Naive B cell (primary cell): ENCODE results near the gene NCAPG. TPM values are rescaled to one million over a fixed set of nuclear protein-coding genes. Genes with fewer than 3 reads are reported as not detected.

Experiments
- ATAC-seq, 2 donors: fragments of 150-1000 bp; cut with Tn5 transposase; 2 replicates each; pipeline ENCODE4 v1.10.0; 2021; ENCODE audit warnings: low read depth in 2 of 2, mild to moderate bottlenecking in 2 of 2, moderate library complexity in 2 of 2
- DNase-seq: peaks from one replicate; pipeline ENCODE4 v3.0.0; 2022
- H3K27ac Mint-ChIP-seq, 6 donors: one replicate each; pipeline ENCODE4 v1.8.0; 2020 to 2022; ENCODE audit warnings: mild to moderate bottlenecking in 6 of 6, mixed read lengths in 6 of 6, moderate library complexity in 5 of 6, inconsistent platforms in 2 of 6
- H3K27me3 Mint-ChIP-seq, 3 donors: one replicate each; pipeline ENCODE4 v1.8.0; 2021 to 2022; ENCODE audit warnings: mixed read lengths in 3 of 3, mild to moderate bottlenecking in 1 of 3
- H3K36me3 Mint-ChIP-seq, 2 donors: one replicate each; pipeline ENCODE4 v1.8.0; 2020 to 2022; ENCODE audit warnings: mixed read lengths in 2 of 2, inconsistent platforms in 1 of 2, mild to moderate bottlenecking in 1 of 2
- H3K4me1 Mint-ChIP-seq, 3 donors: one replicate each; pipeline ENCODE4 v1.8.0; 2020 to 2022; ENCODE audit warnings: mixed read lengths in 3 of 3, inconsistent platforms in 1 of 3, mild to moderate bottlenecking in 1 of 3, moderate library complexity in 1 of 3
- H3K4me3 Mint-ChIP-seq, 8 donors: one replicate each; pipeline ENCODE4 v1.8.0; 2020 to 2022; ENCODE audit warnings: mild to moderate bottlenecking in 8 of 8, mixed read lengths in 8 of 8, moderate library complexity in 8 of 8, inconsistent platforms in 2 of 8
- H3K9me3 Mint-ChIP-seq, 7 donors: one replicate each; pipeline ENCODE4 v1.8.0; 2020 to 2022; ENCODE audit warnings: mixed read lengths in 7 of 7, mild to moderate bottlenecking in 5 of 7, inconsistent platforms in 2 of 7, moderate library complexity in 1 of 7
- polyA plus RNA-seq, 6 donors: library from polyadenylated mRNA; unstranded; fragments of 300-500 nt; fragmentation: Illumina TruSeq; gene quantifications; one replicate each; pipeline ENCODE4 v1.2.3, GENCODE V29; 2021; ENCODE audit warnings: low read depth in 6 of 6

The NCAPG gene
- 1 to 10 TPM in 1 of 6 donors, under 1 TPM in 3, not detected in 2; 0.15 to 1.3 (median 0.34) TPM for polyA plus RNA-seq

DNA sequence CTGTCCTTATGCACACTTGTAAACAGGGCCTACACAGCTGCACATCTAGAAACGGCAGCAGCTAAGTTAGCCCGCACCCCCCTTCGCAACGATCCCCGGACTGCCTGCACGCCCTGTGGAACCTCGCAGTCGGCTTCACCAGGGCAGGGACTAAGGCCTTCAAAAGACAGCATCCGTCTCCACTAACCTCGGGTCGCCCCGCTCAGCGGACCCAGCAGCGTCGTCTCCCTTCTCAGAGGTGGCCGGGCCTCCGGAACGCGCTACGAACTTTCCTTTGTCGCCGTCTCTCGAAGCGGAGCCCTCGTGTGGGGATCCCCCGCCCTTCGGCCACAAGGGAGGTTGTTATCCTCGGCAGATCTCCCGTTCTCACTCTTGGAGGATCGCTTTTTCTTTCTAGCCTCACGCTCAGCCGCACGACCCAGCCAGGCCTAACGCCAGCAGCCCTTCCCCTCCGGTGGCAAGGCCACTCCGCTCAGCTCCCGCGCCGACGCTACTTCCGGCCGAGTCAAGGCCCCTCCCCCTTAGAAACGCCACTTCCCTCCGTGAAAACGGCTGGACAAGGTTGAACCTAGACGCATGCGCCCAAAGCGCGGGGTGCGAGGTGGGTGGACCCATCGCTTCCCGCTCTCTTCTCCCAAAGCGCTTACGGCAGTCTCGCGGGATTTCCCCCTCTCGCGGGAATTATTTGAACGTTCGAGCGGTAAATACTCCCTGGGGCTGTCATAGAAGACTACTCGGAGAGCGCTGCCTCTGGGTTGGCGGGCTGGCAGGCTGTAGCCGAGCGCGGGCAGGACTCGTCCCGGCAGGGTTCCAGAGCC, at the start of gene NCAPG, which contains the start of gene DCAF16:
Gene NCAPG, plus strand, starts transcription at position 720 of the 818 bp plus-strand sequence. CDS start 99 bp downstream, outside the sequence.
Gene DCAF16, minus strand, starts transcription at position 498 of the 818 bp plus-strand sequence. CDS start 6,616 bp downstream, outside the sequence.
- ATAC-seq = peak; percentile 85 to 89
- peaks cover 41 to 61% (median 56%) of the 10 kb centered on the region in 3 donors for H3K4me1 Mint-ChIP-seq
- H3K27ac Mint-ChIP-seq = peak within 1 kb of the TSS; percentile 96 to 100 (median 99)

GRCh38 chr4:17761062-17761461, 49.7 kb upstream of the NCAPG start:
- no peak overlapping the region for H3K4me3 Mint-ChIP-seq
- no peaks in the 10 kb centered on the region for H3K36me3 Mint-ChIP-seq
- ATAC-seq = no peak
- H3K27ac Mint-ChIP-seq = no peak overlapping the region
- DNase-seq = no peak
- peaks cover 0 to 23% (median 10%) of the 10 kb centered on the region in 3 donors for H3K27me3 Mint-ChIP-seq
- peaks cover 0 to 4% (median 0%) of the 10 kb centered on the region in 3 donors for H3K4me1 Mint-ChIP-seq
- peaks cover 0 to 7% (median 4%) of the 10 kb centered on the region in 7 donors for H3K9me3 Mint-ChIP-seq

More for the DNA sequence above, at the start of gene NCAPG, which contains the start of gene DCAF16:
- Mint-ChIP-seq H3K4me3 (peak within 1 kb of the TSS; percentile 90 to 100 (median 98)), H3K9me3 (no peaks in the 10 kb centered on the region), H3K27me3 (no peaks in the 10 kb centered on the region), H3K36me3 (peaks cover 0 to 5% of the 10 kb centered on the region in 2 donors)
- DNase-seq = peak; percentile 99

GRCh38 chr4:17762726-17763125, 48.1 kb upstream of the NCAPG start:
- DNase-seq = no peak
- Mint-ChIP-seq H3K9me3 (peaks cover 0 to 10% (median 8%) of the 10 kb centered on the region in 7 donors), H3K4me3 (no peak overlapping the region), H3K4me1 (peaks cover 0 to 4% (median 0%) of the 10 kb centered on the region in 3 donors), H3K27me3 (peaks cover 0 to 26% (median 14%) of the 10 kb centered on the region in 3 donors), H3K27ac (no peak overlapping the region), H3K36me3 (no peaks in the 10 kb centered on the region)
- no peak for ATAC-seq

DNA sequence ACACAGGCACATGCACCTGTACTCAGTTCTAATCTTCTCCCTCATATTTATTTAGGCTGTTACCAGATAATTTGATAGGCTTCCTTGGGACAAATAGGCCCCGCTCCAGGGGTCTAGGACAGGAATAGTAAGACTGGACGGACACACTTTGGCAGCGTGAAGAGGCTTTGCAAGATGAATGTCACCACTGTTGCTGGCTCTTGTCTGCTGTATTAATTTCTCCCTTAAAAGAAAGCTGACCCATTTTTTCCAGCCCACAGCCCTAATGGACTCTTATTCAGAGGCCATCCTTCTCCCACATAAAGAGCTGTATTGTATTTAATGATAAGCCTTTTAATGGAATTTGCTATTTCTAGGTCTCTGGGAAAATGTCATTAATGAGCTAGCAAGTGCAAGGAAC, 47.4 kb upstream of the NCAPG start:
- Mint-ChIP-seq H3K27me3 (peaks cover 0 to 26% (median 14%) of the 10 kb centered on the region in 3 donors), H3K36me3 (no peaks in the 10 kb centered on the region), H3K9me3 (peaks cover 0 to 11% (median 8%) of the 10 kb centered on the region in 7 donors), H3K4me1 (peaks cover 0 to 4% (median 0%) of the 10 kb centered on the region in 3 donors), H3K4me3 (no peak overlapping the region), H3K27ac (no peak overlapping the region)
- no peak for DNase-seq
- ATAC-seq = no peak

DNA sequence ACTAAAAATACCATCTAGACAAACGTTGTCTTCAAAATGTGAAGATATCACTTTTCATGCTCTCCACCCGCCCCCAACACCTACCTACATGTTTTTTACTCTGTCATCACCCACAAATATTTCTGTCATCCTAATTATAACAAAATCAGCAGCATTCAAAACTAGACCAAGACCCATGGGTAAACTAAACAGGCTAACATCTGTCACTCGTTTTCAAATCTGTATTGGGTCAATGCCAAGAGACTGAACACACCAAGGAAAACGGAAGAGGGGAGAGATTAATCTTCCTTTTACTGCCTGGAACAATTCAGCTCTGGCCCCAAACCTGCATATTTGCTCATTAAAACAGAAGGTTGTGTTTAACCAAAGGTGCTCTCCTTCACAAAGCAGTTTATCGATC, 46.8 kb upstream of the NCAPG start:
- H3K4me3 Mint-ChIP-seq = no peak overlapping the region
- no peaks in the 10 kb centered on the region for H3K36me3 Mint-ChIP-seq
- peaks cover 0 to 26% (median 14%) of the 10 kb centered on the region in 3 donors for H3K27me3 Mint-ChIP-seq
- H3K9me3 Mint-ChIP-seq = peaks cover 0 to 11% (median 8%) of the 10 kb centered on the region in 7 donors
- ATAC-seq (no peak), DNase-seq (no peak)
- no peak overlapping the region for H3K27ac Mint-ChIP-seq
- H3K4me1 Mint-ChIP-seq = peaks cover 0 to 4% (median 0%) of the 10 kb centered on the region in 3 donors

GRCh38 chr4:17765514-17766286, 45.1 kb upstream of the NCAPG start:
- Mint-ChIP-seq H3K27me3 (peaks cover 0 to 26% (median 11%) of the 10 kb centered on the region in 3 donors), H3K4me1 (peaks cover 0 to 3% (median 0%) of the 10 kb centered on the region in 3 donors), H3K36me3 (no peaks in the 10 kb centered on the region), H3K9me3 (peaks cover 0 to 11% (median 8%) of the 10 kb centered on the region in 7 donors), H3K27ac (no peak overlapping the region), H3K4me3 (peak overlapping the region in 1 of 8 donors; percentile 3)
- no peak for ATAC-seq
- DNase-seq = no peak

GRCh38 chr4:17766826-17767458, 43.8 kb upstream of the NCAPG start:
- peaks cover 0 to 22% (median 11%) of the 10 kb centered on the region in 3 donors for H3K27me3 Mint-ChIP-seq
- DNase-seq = no peak
- peaks cover 0 to 3% (median 0%) of the 10 kb centered on the region in 3 donors for H3K4me1 Mint-ChIP-seq
- peaks cover 0 to 11% (median 8%) of the 10 kb centered on the region in 7 donors for H3K9me3 Mint-ChIP-seq
- H3K27ac Mint-ChIP-seq = no peak overlapping the region
- H3K36me3 Mint-ChIP-seq = no peaks in the 10 kb centered on the region
- no peak overlapping the region for H3K4me3 Mint-ChIP-seq
- ATAC-seq = no peak

DNA sequence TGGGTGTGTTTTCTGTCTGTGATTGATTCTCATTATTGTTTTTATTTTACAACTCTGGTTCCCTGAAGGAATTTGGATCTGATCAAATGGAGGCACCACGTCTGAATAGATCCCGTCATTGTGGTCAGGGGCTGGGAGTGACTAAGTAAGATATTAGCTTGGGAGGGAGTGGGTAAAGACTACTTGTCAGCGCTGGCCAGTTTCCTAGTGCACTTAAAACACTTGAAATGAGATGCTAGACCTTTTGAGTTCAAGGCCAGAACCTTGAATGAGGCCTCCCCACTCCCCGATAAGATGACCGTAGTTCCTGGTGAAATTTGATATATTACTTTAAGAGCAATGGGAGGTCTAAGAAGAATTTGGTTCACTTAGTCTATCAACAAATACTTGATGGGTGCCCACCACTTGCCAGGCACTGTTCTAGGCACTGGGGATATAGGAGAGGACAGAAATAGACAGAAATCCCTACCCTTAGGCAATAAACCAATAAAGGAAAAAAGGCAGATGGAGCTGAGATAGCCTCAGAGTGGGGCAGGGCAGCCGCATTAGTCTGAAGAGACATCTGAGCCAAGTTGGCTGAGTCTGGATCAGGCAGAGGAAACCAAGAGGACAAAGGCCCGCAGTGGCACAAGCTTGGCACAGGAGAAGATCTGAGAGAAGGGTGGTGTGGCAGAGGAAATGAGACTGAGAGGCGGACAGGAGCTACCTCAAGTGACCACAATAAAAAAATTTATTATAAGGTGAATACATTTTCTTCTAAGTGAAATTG, 41.2 kb upstream of the NCAPG start:
- peaks cover 0 to 17% (median 10%) of the 10 kb centered on the region in 3 donors for H3K27me3 Mint-ChIP-seq
- no peak overlapping the region for H3K4me3 Mint-ChIP-seq
- no peak overlapping the region for H3K27ac Mint-ChIP-seq
- no peaks in the 10 kb centered on the region for H3K36me3 Mint-ChIP-seq
- DNase-seq (no peak), ATAC-seq (no peak)
- peaks cover 0 to 3% (median 0%) of the 10 kb centered on the region in 3 donors for H3K4me1 Mint-ChIP-seq
- H3K9me3 Mint-ChIP-seq = peaks cover 0 to 14% (median 8%) of the 10 kb centered on the region in 7 donors

- Mint-ChIP-seq H3K4me3 (no peak overlapping the region), H3K4me1 (peaks cover 0 to under 1% (median 0%) of the 10 kb centered on the region in 3 donors), H3K36me3 (no peaks in the 10 kb centered on the region), H3K9me3 (peaks cover 0 to 13% (median 5%) of the 10 kb centered on the region in 7 donors), H3K27ac (no peak overlapping the region), H3K27me3 (peaks cover 0 to 17% (median 10%) of the 10 kb centered on the region in 3 donors)
- DNase-seq (no peak), ATAC-seq (no peak)
Observed at GRCh38 chr4:17770845-17771244, 39.9 kb upstream of the NCAPG start.

DNA sequence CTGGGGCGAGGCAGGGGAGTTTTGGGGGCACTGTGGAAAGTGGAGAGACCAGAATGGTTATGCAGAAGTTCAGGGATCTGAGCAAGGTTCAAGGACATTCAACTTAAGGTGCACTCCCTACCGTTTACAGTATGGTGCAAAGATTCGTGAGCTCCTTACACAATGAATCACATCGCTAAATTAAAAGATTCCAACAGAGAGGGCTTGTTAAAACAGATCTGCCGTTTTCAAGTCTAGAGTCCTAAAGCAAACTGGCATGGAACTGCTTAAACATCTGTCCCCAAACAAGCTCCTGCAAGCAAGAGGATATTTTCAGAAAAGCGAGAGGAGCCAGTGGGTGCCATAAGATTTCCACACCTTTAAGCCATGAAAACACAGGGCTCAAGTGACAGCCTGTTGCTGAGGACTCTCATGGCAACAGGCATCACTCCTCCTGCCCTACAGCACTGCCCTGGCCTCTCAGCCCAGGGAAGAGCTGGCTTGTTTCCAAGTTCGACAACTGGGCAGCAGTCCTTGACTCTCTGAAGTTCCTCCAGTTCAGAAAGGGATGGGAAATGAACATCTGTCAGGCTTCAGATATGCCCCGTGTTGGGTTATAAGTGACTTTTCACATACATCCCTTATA, 39.4 kb upstream of the NCAPG start:
- ATAC-seq = no peak
- no peaks in the 10 kb centered on the region for H3K36me3 Mint-ChIP-seq

GRCh38 chr4:17773135-17773698, 37.6 kb upstream of the NCAPG start:
- no peak for DNase-seq
- no peak for ATAC-seq
- Mint-ChIP-seq H3K27ac (no peak overlapping the region), H3K9me3 (peaks cover 0 to 3% (median 0%) of the 10 kb centered on the region in 7 donors), H3K27me3 (peaks cover 0 to 12% (median 4%) of the 10 kb centered on the region in 3 donors), H3K36me3 (no peaks in the 10 kb centered on the region), H3K4me3 (no peak overlapping the region), H3K4me1 (no peaks in the 10 kb centered on the region)

More for the DNA sequence above, 39.4 kb upstream of the NCAPG start:
- no peak for DNase-seq
- H3K27me3 Mint-ChIP-seq = peaks cover 0 to 12% (median 6%) of the 10 kb centered on the region in 3 donors
- no peaks in the 10 kb centered on the region for H3K4me1 Mint-ChIP-seq
- no peak overlapping the region for H3K27ac Mint-ChIP-seq
- H3K4me3 Mint-ChIP-seq = no peak overlapping the region
- H3K9me3 Mint-ChIP-seq = peaks cover 0 to 8% (median 0%) of the 10 kb centered on the region in 7 donors
